GM23338 (cell line): ENCODE results near the gene FGGY. TPM values are rescaled to one million over a fixed set of nuclear protein-coding genes. Genes with fewer than 3 reads are reported as not detected.

Experiments
- ATAC-seq: fragments of 200-7000 bp; cut with Tn5 transposase; 3 replicates; pipeline ENCODE4 v1.9.1; 2020
- DNase-seq: peaks from one replicate; pipeline ENCODE4 v3.0.0-alpha.2; 2015; ENCODE audit warnings: low spot score
- H2AFZ ChIP-seq: fragments of 200-600 bp; sonication (generic); 2 replicates; pipeline ENCODE4 v1.8.0; 2016; ENCODE audit warnings: antibody characterized with exemption, mild to moderate bottlenecking, moderate library complexity
- H3F3A ChIP-seq: fragments of 200-600 bp; sonication (generic); replicated peaks from 2 replicates; pipeline ENCODE4 v1.8.0; 2017; ENCODE audit warnings: antibody characterized with exemption, mixed run types, low read depth
- H3K27ac ChIP-seq: fragments of 200-600 bp; sonication (generic); 2 replicates; pipeline ENCODE4 v1.6.1; 2016; ENCODE audit warnings: low read depth
- H3K27me3 ChIP-seq: fragments of 200-600 bp; sonication (generic); 2 replicates; pipeline ENCODE4 v1.8.0; 2016; ENCODE audit warnings: mild to moderate bottlenecking, mixed run types, moderate library complexity; ENCODE audit not compliant: insufficient read depth
- H3K36me3 ChIP-seq: fragments of 200-600 bp; sonication (generic); 2 replicates; pipeline ENCODE4 v1.8.0; 2016; ENCODE audit warnings: mild to moderate bottlenecking; ENCODE audit not compliant: insufficient read depth
- H3K4me1 ChIP-seq: fragments of 200-600 bp; sonication (generic); 2 replicates; pipeline ENCODE4 v1.8.0; 2016; ENCODE audit warnings: mild to moderate bottlenecking, moderate library complexity; ENCODE audit not compliant: insufficient read depth
- H3K4me2 ChIP-seq: fragments of 200-600 bp; sonication (generic); 2 replicates; pipeline ENCODE4 v1.7.1; 2017; ENCODE audit warnings: mixed run types
- H3K4me3 ChIP-seq: fragments of 200-600 bp; sonication (generic); 2 replicates; pipeline ENCODE4 v1.6.1; 2016; ENCODE audit warnings: mixed run types
- H3K79me2 ChIP-seq: fragments of 200-600 bp; sonication (generic); replicated peaks from 2 replicates; pipeline ENCODE4 v1.8.0; 2017; ENCODE audit warnings: mild to moderate bottlenecking; ENCODE audit not compliant: insufficient read depth
- H3K9me2 ChIP-seq: fragments of 200-600 bp; sonication (generic); 2 replicates; pipeline ENCODE4 v1.8.0; 2017; ENCODE audit not compliant: insufficient read depth
- H4K20me1 ChIP-seq: fragments of 200-600 bp; sonication (generic); replicated peaks from 2 replicates; pipeline ENCODE4 v1.8.0; 2017; ENCODE audit warnings: mild to moderate bottlenecking; ENCODE audit not compliant: insufficient read depth
- H3K27ac Mint-ChIP-seq: 2 replicates; pipeline ENCODE4 v1.8.0; 2020; ENCODE audit warnings: inconsistent platforms, mild to moderate bottlenecking, moderate library complexity, mixed read lengths
- H3K27me3 Mint-ChIP-seq: 3 replicates; pipeline ENCODE4 v1.8.0; 2022; ENCODE audit warnings: low read depth, mild to moderate bottlenecking, moderate library complexity, mixed read lengths, inconsistent platforms; ENCODE audit not compliant: insufficient read depth, poor library complexity
- H3K36me3 Mint-ChIP-seq: 3 replicates; pipeline ENCODE4 v1.8.0; 2021; ENCODE audit warnings: low read depth, mild to moderate bottlenecking, inconsistent platforms, moderate library complexity, mixed read lengths
- H3K4me1 Mint-ChIP-seq: 3 replicates; pipeline ENCODE4 v1.8.0; 2020; ENCODE audit warnings: mild to moderate bottlenecking, inconsistent platforms, mixed read lengths
- H3K4me3 Mint-ChIP-seq: 3 replicates; pipeline ENCODE4 v1.8.0; 2021; ENCODE audit warnings: moderate library complexity, mild to moderate bottlenecking, inconsistent platforms, mixed read lengths
- H3K9me3 Mint-ChIP-seq: 3 replicates; pipeline ENCODE4 v1.8.0; 2020; ENCODE audit warnings: moderate library complexity, mild to moderate bottlenecking, inconsistent platforms, mixed read lengths
- CREB1 ChIP-seq: fragments of 250-450 bp; sonication (Bioruptor Pico); IDR thresholded peaks from 2 replicates; pipeline ENCODE4 v1.5.0; 2020; ENCODE audit warnings: low read depth, mild to moderate bottlenecking, moderate library complexity
- CTCF ChIP-seq, 2 experiments: fragments of 200-600 bp in 1 of 2; sonication (generic) in 1 of 2; conservative IDR thresholded peaks; 2 replicates each; pipeline versions ENCODE4 v1.5.1 to v1.6.1; 2016 to 2017; ENCODE audit warnings: antibody characterized with exemption in 2 of 2, low read depth in 2 of 2, mild to moderate bottlenecking in 2 of 2, moderate library complexity in 1 of 2
- ETS1 ChIP-seq: IDR thresholded peaks from 2 replicates; pipeline ENCODE4 v1.6.1; 2016; ENCODE audit warnings: antibody characterized with exemption
- JUNB ChIP-seq: IDR thresholded peaks from one replicate; pipeline ENCODE4 v1.6.1; 2016; ENCODE audit warnings: antibody characterized with exemption; ENCODE audit not compliant: unreplicated experiment
- NANOG ChIP-seq: IDR thresholded peaks from 2 replicates; pipeline ENCODE4 v1.6.1; 2016; ENCODE audit warnings: antibody characterized with exemption, borderline replicate concordance
- POLR2AphosphoS5 ChIP-seq: IDR thresholded peaks from 2 replicates; pipeline ENCODE4 v1.6.1; 2016; ENCODE audit warnings: antibody characterized with exemption, low read depth
- STAT1 ChIP-seq: IDR thresholded peaks from one replicate; pipeline ENCODE4 v1.6.1; 2016; ENCODE audit warnings: antibody characterized with exemption; ENCODE audit not compliant: unreplicated experiment
- ZNF114 ChIP-seq: fragments of 250-450 bp; sonication (Bioruptor Pico); IDR thresholded peaks from 2 replicates; pipeline ENCODE4 v1.5.0; 2020; ENCODE audit warnings: mild to moderate bottlenecking, moderate library complexity
- ZNF462 ChIP-seq: fragments of 250-450 bp; sonication (Bioruptor Pico); IDR thresholded peaks from 2 replicates; pipeline ENCODE4 v1.5.0; 2020; ENCODE audit warnings: mild to moderate bottlenecking, moderate library complexity
- polyA plus RNA-seq: library from polyadenylated mRNA; unstranded; fragments of >200 nt; fragmentation: Nextera tagmentation; extraction: Ambion mirVana; gene quantifications from 2 replicates; pipeline ENCODE4 v1.2.1, GENCODE V29; 2016
- total RNA-seq: library from RNA; depleted of rRNA; stranded (reverse); fragments of >200 nt; shearing (Covaris generic); gene quantifications from 2 replicates; pipeline ENCODE4 v1.2.3, GENCODE V29; 2014

Gene FGGY
- total and polyA plus RNA-seq, 2 experiments from 2014 or later, result 10.9 to 21.4 TPM

GRCh38 chr1:59554752-59555151 is 257.9 kb downstream of the FGGY start:
- TF ChIP-seq ZNF462 (CRISPR knock-in tag) (no peak), POLR2AphosphoS5 (no peak), ZNF114 (CRISPR knock-in tag) (no peak), JUNB (no peak), ETS1 (no peak), NANOG (no peak), CREB1 (CRISPR knock-in tag) (no peak), CTCF (conservative IDR thresholded peaks at IDR 0.05; ENCODE audit: low read depth in 2 of 2) (no peak), STAT1 (no peak)
- H2AFZ ChIP-seq, result no peak overlapping the region
- Mint-ChIP-seq H3K4me3 (no peak overlapping the region), H3K9me3 (peaks cover 15% of the 10 kb centered on the region), H3K36me3 (peaks cover 17% of the 10 kb centered on the region), H3K4me1 (peaks cover 3% of the 10 kb centered on the region; the same call in 1 of the 3 replicates), H3K27me3 (peaks cover 1% of the 10 kb centered on the region), H3K27ac (no peak overlapping the region)
- DNase-seq (no peak), ATAC-seq (no peak)
- no peaks in the 10 kb centered on the region for H3K79me2 ChIP-seq
- H3K27ac ChIP-seq, result no peak overlapping the region
- no peaks in the 10 kb centered on the region for H3K27me3 ChIP-seq
- no peak overlapping the region for H3K4me2 ChIP-seq
- H4K20me1 ChIP-seq, result no peaks in the 10 kb centered on the region
- H3K9me2 ChIP-seq, result 0 out of 2 replicates have a peak, but pooled peaks cover 5% of the 10 kb centered on the region
- no peaks in the 10 kb centered on the region for H3F3A ChIP-seq
- 0 out of 2 replicates have a peak, but pooled peaks cover 4% of the 10 kb centered on the region for H3K36me3 ChIP-seq
- H3K4me1 ChIP-seq, result no peaks in the 10 kb centered on the region
- H3K4me3 ChIP-seq, result no peak overlapping the region
